ENCODE results near the gene GTF3C2.

- TF ChIP-seq POLR2A (IDR thresholded peaks at IDR 0.05) (no peak), CTCF (IDR thresholded peaks at IDR 0.05 in 8 of 11, conservative IDR thresholded peaks at IDR 0.05 in 3 of 11) (no peak), POLR2AphosphoS5 (IDR thresholded peaks at IDR 0.05) (no peak)
Measured at GRCh38 chr2:27298391-27299080, 58.0 kb downstream of the GTF3C2 start.

Data from spleen (tissue), 7 donors.